Lung (tissue), 12 donors: Measurements from ENCODE around the gene SLC52A1. TPM values are rescaled to one million over a fixed set of nuclear protein-coding genes. Genes with fewer than 3 reads are reported as not detected.
"Not testable (repeated sequence)": the region's sequence is repeated elsewhere in the genome, so short reads cannot be mapped to it uniquely, and the experiment has no call there.

Experiments
- ATAC-seq: fragments of 200-7000 bp; cut with Tn5 transposase; one replicate; pipeline ENCODE4 v1.9.1; 2020; ENCODE audit warnings: moderate number of reproducible peaks; ENCODE audit not compliant: insufficient read depth, low FRiP score
- DNase-seq, 3 donors: peaks; one replicate each; pipeline ENCODE4 v3.0.0-alpha.2; 2013 to 2017
- H3K27ac ChIP-seq, 2 donors: one replicate each; pipeline ENCODE4 v1.5.1; 2013; ENCODE audit warnings: mild to moderate bottlenecking in 2 of 2, moderate library complexity in 2 of 2, control low read depth in 1 of 2, inconsistent platforms in 1 of 2, low read depth in 1 of 2, low read length in 1 of 2
- H3K27me3 ChIP-seq, 3 donors: one replicate each; pipeline ENCODE4 v1.5.1; 2013; ENCODE audit warnings: low read length in 2 of 3; ENCODE audit not compliant: control insufficient read depth in 3 of 3, insufficient read depth in 3 of 3
- H3K36me3 ChIP-seq, 4 donors: one replicate each; pipeline ENCODE4 v1.5.1; 2013; ENCODE audit warnings: low read length in 4 of 4, mild to moderate bottlenecking in 1 of 4, moderate library complexity in 1 of 4; ENCODE audit not compliant: control insufficient read depth in 4 of 4, insufficient read depth in 4 of 4
- H3K4me1 ChIP-seq, 5 donors: one replicate each; pipeline ENCODE4 v1.5.1; 2013; ENCODE audit warnings: low read length in 5 of 5, mild to moderate bottlenecking in 2 of 5, moderate library complexity in 1 of 5; ENCODE audit not compliant: control insufficient read depth in 5 of 5, insufficient read depth in 5 of 5
- H3K4me3 ChIP-seq: one replicate; pipeline ENCODE4 v1.5.1; 2013; ENCODE audit warnings: mild to moderate bottlenecking, control low read depth, moderate library complexity
- H3K9ac ChIP-seq, 2 donors: one replicate each; pipeline ENCODE4 v1.5.1; 2013; ENCODE audit warnings: low read length in 2 of 2, control low read depth in 1 of 2; ENCODE audit not compliant: insufficient read depth in 1 of 2
- H3K9me3 ChIP-seq, 4 donors: one replicate each; pipeline ENCODE4 v1.5.1; 2013; ENCODE audit warnings: low read length in 3 of 4, mild to moderate bottlenecking in 1 of 4, moderate library complexity in 1 of 4; ENCODE audit not compliant: control insufficient read depth in 4 of 4, insufficient read depth in 3 of 4
- CTCF ChIP-seq: IDR thresholded peaks from 2 replicates; pipeline ENCODE4 v1.5.1; 2012; ENCODE audit warnings: mild to moderate bottlenecking; ENCODE audit errors: control extremely low read depth, extremely low read depth
- WGBS, 2 donors: extraction: QIAGEN DNeasy Blood & Tissue Kit; methylation state at CpG; one replicate each; pipeline ENCODE4 v1.1.7; 2013; 5-methylcytosine and 5-hydroxymethylcytosine counted together
- polyA plus RNA-seq, 2 donors: library from polyadenylated mRNA; stranded (reverse); fragments of 200-250 nt; gene quantifications; one replicate each; pipeline ENCODE4 v1.2.1, GENCODE V29; 2013
- total RNA-seq, 2 donors: library from RNA; depleted of rRNA in 1 of 2; stranded (reverse); fragments of >200 nt in 1 of 2; gene quantifications; one replicate each; pipeline ENCODE4 v1.2.1, GENCODE V29; 2014 to 2021
- donor health status: control.
- donor health status: control.
- donor health status: Bipolar disorder and iron deficiency.
- donor health status: healthy.
- donor health status: DM: yes; HTN: yes; CAD: no.

The SLC52A1 gene
- total and polyA plus RNA-seq, 4 donors, result 0.47 to 1.3 (median 0.62) TPM

GRCh38 chr17:5077781-5078105 is 42.5 kb upstream of the SLC52A1 start:
- peak; percentile 6 for ATAC-seq
- peak overlapping the region; percentile 89 to 92 for H3K27ac ChIP-seq
- peak overlapping the region; percentile 93 for H3K4me3 ChIP-seq
- WGBS, 2 donors, result 21 to 27% methylated on average over 14 of the region's 14 CpGs
- TF ChIP-seq CTCF, result no peak
- no peaks in the 10 kb centered on the region for H3K27me3 ChIP-seq
- H3K9me3 ChIP-seq, result peaks cover 0 to 2% (median 0%) of the 10 kb centered on the region in 4 donors
- peaks cover 0 to 2% (median 0%) of the 10 kb centered on the region in 4 donors for H3K36me3 ChIP-seq
- H3K4me1 ChIP-seq, result peaks cover 0 to 13% (median 8%) of the 10 kb centered on the region in 5 donors
- peak overlapping the region in 1 of 2 donors; percentile 87 for H3K9ac ChIP-seq
- DNase-seq, result no peak

GRCh38 chr17:5077275-5077674 is 42.0 kb upstream of the SLC52A1 start:
- not testable (repeated sequence) for ATAC-seq, H3K27me3 ChIP-seq, H3K36me3 ChIP-seq, H3K9ac ChIP-seq, H3K9me3 ChIP-seq, DNase-seq
- WGBS, 2 donors, result 97 to 99% methylated on average over 24 of the region's 24 CpGs
- peaks cover 0 to 11% (median 8%) of the 10 kb centered on the region in 5 donors for H3K4me1 ChIP-seq
- H3K27ac ChIP-seq, result peak overlapping the region; percentile 89 to 92
- H3K4me3 ChIP-seq, result peak overlapping the region; percentile 93

GRCh38 chr17:5075472-5075871 is 40.2 kb upstream of the SLC52A1 start:
- 87 to 94% methylated on average over 4 of the region's 5 CpGs for WGBS, 2 donors
- H3K36me3 ChIP-seq, H3K4me3 ChIP-seq, ATAC-seq, H3K9me3 ChIP-seq, H3K27ac ChIP-seq, H3K9ac ChIP-seq, DNase-seq, H3K27me3 ChIP-seq: not testable (repeated sequence)
- peaks cover 0 to 11% (median 8%) of the 10 kb centered on the region in 5 donors for H3K4me1 ChIP-seq

GRCh38 chr17:5069724-5070123 is 34.5 kb upstream of the SLC52A1 start:
- WGBS, 2 donors, result 83 to 94% methylated on average over 4 of the region's 4 CpGs
- H3K9me3 ChIP-seq, result no peaks in the 10 kb centered on the region
- TF ChIP-seq CTCF, result no peak
- no peak overlapping the region for H3K4me3 ChIP-seq
- ATAC-seq (no peak), DNase-seq (no peak)
- H3K27ac ChIP-seq, result no peak overlapping the region
- H3K4me1 ChIP-seq, result no peaks in the 10 kb centered on the region
- H3K36me3 ChIP-seq, result no peaks in the 10 kb centered on the region
- no peaks in the 10 kb centered on the region for H3K27me3 ChIP-seq
- no peak overlapping the region for H3K9ac ChIP-seq

GRCh38 chr17:5068236-5068635 is 33.0 kb upstream of the SLC52A1 start:
- no peak overlapping the region for H3K4me3 ChIP-seq
- no peaks in the 10 kb centered on the region for H3K27me3 ChIP-seq
- peaks cover 0 to 2% (median 0%) of the 10 kb centered on the region in 5 donors for H3K4me1 ChIP-seq
- no peak for DNase-seq
- no peak overlapping the region for H3K27ac ChIP-seq
- 90 to 95% methylated on average over 3 of the region's 3 CpGs for WGBS, 2 donors
- no peaks in the 10 kb centered on the region for H3K9me3 ChIP-seq
- no peak overlapping the region for H3K9ac ChIP-seq
- no peaks in the 10 kb centered on the region for H3K36me3 ChIP-seq
- ATAC-seq, result no peak
- TF ChIP-seq CTCF, result no peak
